Activated CD4-positive, alpha-beta T cell treated with anti-CD3 and anti-CD28 coated beads for 4 hours (primary cell): Measurements from ENCODE around the gene NCOR1.
"Not testable (repeated sequence)": the region's sequence is repeated elsewhere in the genome, so short reads cannot be mapped to it uniquely, and the experiment has no call there.

Experiments used
- DNase-seq, 2 donors: peaks; one replicate each; pipeline ENCODE4 v3.0.0-alpha.2; 2020

The NCOR1 gene

GRCh38 chr17:16215273-16215964 lies at the start of gene NCOR1:
NCOR1 (minus strand) TSS chr17:16215534; CDS start chr17:16194569, 20,965 bp downstream.
- DNase-seq, result peak; percentile 87

GRCh38 chr17:16262201-16262600 lies 46.9 kb upstream of the NCOR1 start:
- DNase-seq, result no peak

GRCh38 chr17:16261049-16261448 lies 45.7 kb upstream of the NCOR1 start:
- DNase-seq, result no peak

GRCh38 chr17:16259926-16260325 lies 44.6 kb upstream of the NCOR1 start:
- no peak for DNase-seq

- DNase-seq, result no peak
Measured at GRCh38 chr17:16258901-16259300, 43.6 kb upstream of the NCOR1 start.

- no peak for DNase-seq
Measured at GRCh38 chr17:16255481-16255921, 40.2 kb upstream of the NCOR1 start.

GRCh38 chr17:16254773-16255400 lies 39.6 kb upstream of the NCOR1 start:
- no peak for DNase-seq

- DNase-seq, result no peak
Measured at GRCh38 chr17:16251556-16251955, 36.2 kb upstream of the NCOR1 start.

- no peak for DNase-seq
Measured at GRCh38 chr17:16251043-16251442, 35.7 kb upstream of the NCOR1 start.

GRCh38 chr17:16250635-16251034 lies 35.3 kb upstream of the NCOR1 start:
- no peak for DNase-seq

- no peak for DNase-seq
Measured at GRCh38 chr17:16247586-16247984, 32.3 kb upstream of the NCOR1 start.

- DNase-seq, result no peak
Measured at GRCh38 chr17:16243801-16244567, 28.6 kb upstream of the NCOR1 start.

- DNase-seq, result no peak
Measured at GRCh38 chr17:16243385-16243784, 28.1 kb upstream of the NCOR1 start.

GRCh38 chr17:16241906-16242399 lies 26.6 kb upstream of the NCOR1 start:
- DNase-seq, result no peak

GRCh38 chr17:16239931-16240330 lies 24.6 kb upstream of the NCOR1 start:
- DNase-seq, result no peak

- no peak for DNase-seq
Measured at GRCh38 chr17:16232391-16232790, 17.1 kb upstream of the NCOR1 start.

- not testable (repeated sequence) for DNase-seq
Measured at GRCh38 chr17:16229912-16230561, 14.7 kb upstream of the NCOR1 start.

- no peak for DNase-seq
Measured at GRCh38 chr17:16222406-16222805, 7.1 kb upstream of the NCOR1 start.

GRCh38 chr17:16217002-16217635 lies 1.8 kb upstream of the NCOR1 start, which contains the start of gene PIGL:
PIGL (plus strand) TSS chr17:16217210; CDS start chr17:16217227, 17 bp downstream.
- peak; percentile 88 for DNase-seq

GRCh38 chr17:16216341-16217001 lies 1.1 kb upstream of the NCOR1 start:
- not testable (repeated sequence) for DNase-seq

GRCh38 chr17:16215965-16216316 lies 607 bp upstream of the NCOR1 start:
- peak in 1 of 2 donors; percentile 9 for DNase-seq

GRCh38 chr17:16215002-16215272 lies 397 bp downstream of the NCOR1 start:
- DNase-seq, result no peak
